Aorta (tissue), 5 donors: ENCODE results near the gene PPARGC1A. TPM values are rescaled to one million over a fixed set of nuclear protein-coding genes. Genes with fewer than 3 reads are reported as not detected.
A peak's percentile ranks its signal among the peaks of the same experiment; 100 is the strongest.

Source experiments
- ATAC-seq: fragments of 200-7000 bp; cut with Tn5 transposase; one replicate; pipeline ENCODE4 v1.9.1; 2022; ENCODE audit warnings: moderate library complexity; ENCODE audit not compliant: low FRiP score
- DNase-seq, 2 donors: peaks; one replicate each; pipeline ENCODE4 v3.0.0-alpha.2; 2020
- H3K27ac ChIP-seq, 2 donors: one replicate each; pipeline ENCODE4 v1.5.1; 2013; ENCODE audit warnings: low read length in 2 of 2, mild to moderate bottlenecking in 2 of 2, moderate library complexity in 2 of 2, control low read depth in 1 of 2, inconsistent platforms in 1 of 2, low read depth in 1 of 2
- H3K27me3 ChIP-seq, 2 donors: one replicate each; pipeline ENCODE4 v1.6.1; 2013; ENCODE audit warnings: control low read depth in 1 of 2, low read length in 1 of 2, mild to moderate bottlenecking in 1 of 2, moderate library complexity in 1 of 2; ENCODE audit not compliant: insufficient read depth in 2 of 2, control insufficient read depth in 1 of 2
- H3K36me3 ChIP-seq, 2 donors: one replicate each; pipeline ENCODE4 v1.6.1; 2013; ENCODE audit warnings: control low read depth in 1 of 2, low read length in 1 of 2, mild to moderate bottlenecking in 1 of 2; ENCODE audit not compliant: insufficient read depth in 2 of 2, control insufficient read depth in 1 of 2
- H3K4me1 ChIP-seq, 2 donors: one replicate each; pipeline ENCODE4 v1.6.1; 2013; ENCODE audit warnings: low read length in 2 of 2, control low read depth in 1 of 2, mild to moderate bottlenecking in 1 of 2, moderate library complexity in 1 of 2; ENCODE audit not compliant: insufficient read depth in 2 of 2, control insufficient read depth in 1 of 2
- H3K4me3 ChIP-seq, 2 donors: one replicate each; pipeline ENCODE4 v1.5.1; 2013; ENCODE audit warnings: low read length in 2 of 2, control low read depth in 1 of 2, mild to moderate bottlenecking in 1 of 2
- H3K9me3 ChIP-seq: one replicate; pipeline ENCODE4 v1.6.1; 2013; ENCODE audit warnings: mild to moderate bottlenecking, low read length; ENCODE audit not compliant: control insufficient read depth
- WGBS, 2 donors: extraction: QIAGEN DNeasy Blood & Tissue Kit; methylation state at CpG; one replicate each; pipeline ENCODE4 v1.1.7; 2013; 5-methylcytosine and 5-hydroxymethylcytosine counted together
- intact Hi-C, 2 donors: fragments of 100-400 bp; cut with DNase I; formaldehyde crosslinking; loops; one replicate each; pipeline versions ENCODE4 v1.14.2 to v1.15.0; 2022
- polyA plus RNA-seq, 2 donors: library from polyadenylated mRNA; stranded (reverse); fragments of 200-250 nt; gene quantifications; one replicate each; pipeline ENCODE4 v1.2.3, GENCODE V29; 2013
- total RNA-seq, 2 donors: library from RNA; stranded (reverse); fragmentation: NEBNext Ultra II Directional; extraction: Animal tissue kit (Norgen Biotek cat#: 25700); gene quantifications; one replicate each; pipeline ENCODE4 v1.2.1, GENCODE V29; 2021
- donor health status: healthy with polysubstance abuse.
- donor health status: Bipolar disorder and iron deficiency.
- donor health status: DM: no; HTN: no; CAD: no.
- donor health status: DM: no; HTN: no; CAD: no.
- donor health status: DM: yes; HTN: yes; CAD: no.

PPARGC1A gene
- total and polyA plus RNA-seq, 4 donors = 0.67 to 3.8 (median 1.9) TPM

DNA sequence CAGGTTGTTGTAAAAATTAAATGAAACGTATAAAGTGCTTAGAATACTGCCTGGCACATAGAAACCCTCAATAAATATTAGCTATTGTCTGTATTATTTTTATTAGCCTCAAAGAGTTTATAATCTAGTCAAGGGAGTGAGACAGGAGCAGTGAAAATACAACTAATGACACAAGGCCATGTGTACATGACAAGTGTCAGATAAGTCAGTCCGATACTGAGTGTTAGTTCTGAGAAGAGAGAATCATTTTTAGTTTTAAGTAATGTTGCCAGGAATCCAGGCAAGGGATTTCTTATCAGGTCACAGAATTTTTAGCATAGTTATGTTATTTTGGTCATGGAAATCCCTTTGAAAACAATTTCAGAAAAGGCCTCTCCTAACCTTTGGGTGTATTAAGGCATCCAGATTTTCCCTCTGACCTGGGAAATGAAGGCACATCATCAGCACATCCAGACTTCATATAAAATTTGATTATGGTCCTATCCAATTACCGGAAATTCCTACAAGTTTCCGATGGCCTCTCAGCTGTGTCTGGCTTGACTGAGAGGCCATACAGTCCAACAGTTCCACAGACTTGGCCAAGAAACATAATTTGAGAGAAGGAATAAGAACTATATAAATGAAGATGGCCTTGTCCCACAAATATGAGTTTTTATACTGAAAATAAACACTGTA is 35.7 kb downstream of the PPARGC1A start:
- Histone ChIP-seq H3K9me3 (no peaks in the 10 kb centered on the region), H3K4me1 (no peaks in the 10 kb centered on the region), H3K27ac (no peak overlapping the region), H3K27me3 (no peaks in the 10 kb centered on the region), H3K36me3 (no peaks in the 10 kb centered on the region), H3K4me3 (peak overlapping the region in 1 of 2 donors; percentile 26)
- intact Hi-C loops = no loop called here
- 22 to 24% methylated on average over 4 of the region's 4 CpGs for WGBS, 2 donors
- DNase-seq (no peak), ATAC-seq (no peak)

DNA sequence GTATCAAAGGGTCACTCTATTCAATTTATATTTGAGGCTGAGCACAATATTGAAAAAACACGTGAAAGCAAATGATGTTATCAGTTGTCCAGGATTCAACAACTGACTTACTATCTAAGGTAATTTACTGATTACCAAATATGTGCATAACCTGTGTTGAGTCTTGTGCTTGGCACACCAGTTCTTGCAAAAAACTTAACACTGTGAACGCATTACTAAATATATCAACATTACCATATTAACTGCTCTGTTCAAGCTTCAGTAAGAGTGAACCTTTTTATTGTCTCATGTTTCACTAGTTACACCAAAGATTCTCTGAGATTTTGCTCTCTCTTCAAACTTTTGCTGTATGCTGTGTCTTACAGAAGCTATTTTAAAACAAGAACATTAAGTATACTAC is 38.4 kb downstream of the PPARGC1A start:
- DNase-seq = no peak
- Histone ChIP-seq H3K27me3 (no peaks in the 10 kb centered on the region), H3K9me3 (no peaks in the 10 kb centered on the region), H3K27ac (no peak overlapping the region), H3K4me3 (no peak overlapping the region), H3K36me3 (no peaks in the 10 kb centered on the region), H3K4me1 (no peaks in the 10 kb centered on the region)
- intact Hi-C loops = no loop called here
- ATAC-seq = no peak
- WGBS, 2 donors = 84 to 85% methylated on average over 2 of the region's 2 CpGs

DNA sequence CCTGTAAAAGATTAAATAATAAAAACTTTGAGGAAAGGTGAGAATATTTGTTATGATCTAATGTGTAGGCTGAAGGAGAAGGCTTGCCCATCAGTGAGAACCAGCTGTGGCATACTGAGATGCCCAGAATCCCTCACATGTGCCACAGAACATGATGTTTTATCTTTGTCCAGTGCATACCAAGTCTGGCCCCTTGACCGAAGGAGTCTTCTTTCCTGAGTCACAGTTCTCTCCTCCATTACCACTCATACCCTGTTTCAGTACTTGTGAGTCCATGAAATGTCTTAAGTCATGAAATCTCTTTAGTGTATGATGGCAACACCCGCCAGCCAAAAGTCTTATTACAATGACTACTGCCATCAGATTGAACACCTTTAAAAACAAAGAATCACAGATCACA is 42.7 kb downstream of the PPARGC1A start:
- Histone ChIP-seq H3K9me3 (no peaks in the 10 kb centered on the region), H3K27me3 (no peaks in the 10 kb centered on the region), H3K4me3 (no peak overlapping the region), H3K27ac (no peak overlapping the region), H3K4me1 (no peaks in the 10 kb centered on the region), H3K36me3 (no peaks in the 10 kb centered on the region)
- intact Hi-C loops = no loop called here
- WGBS, 2 donors = 95 to 96% methylated on average over 2 of the region's 2 CpGs
- ATAC-seq (no peak), DNase-seq (no peak)

DNA sequence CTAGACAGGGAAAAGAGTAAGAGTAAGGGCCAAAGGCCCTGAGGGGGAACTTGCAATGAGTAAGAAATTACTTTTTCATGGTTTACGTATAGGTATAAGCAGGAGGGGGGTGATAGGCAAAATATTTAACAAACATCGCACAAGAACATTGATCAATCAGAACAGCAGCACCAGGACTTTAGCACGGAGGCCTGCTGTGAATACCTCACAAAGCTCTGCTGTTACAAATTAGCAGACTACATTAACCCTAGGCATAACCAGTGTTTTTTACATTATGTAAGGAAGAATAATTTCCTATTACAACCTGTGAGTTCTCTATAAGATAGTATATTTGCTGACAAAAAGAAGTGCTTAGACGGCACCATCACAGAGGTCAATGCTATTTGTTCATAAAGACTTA is 44.9 kb downstream of the PPARGC1A start:
- ATAC-seq (no peak), DNase-seq (no peak)
- no peaks in the 10 kb centered on the region for H3K9me3 ChIP-seq
- H3K36me3 ChIP-seq = no peaks in the 10 kb centered on the region
- intact Hi-C loops = no loop called here
- no peak overlapping the region for H3K4me3 ChIP-seq
- 78 to 94% methylated on average over 4 of the region's 4 CpGs for WGBS, 2 donors
- H3K27ac ChIP-seq = no peak overlapping the region
- no peaks in the 10 kb centered on the region for H3K4me1 ChIP-seq
- no peaks in the 10 kb centered on the region for H3K27me3 ChIP-seq

DNA sequence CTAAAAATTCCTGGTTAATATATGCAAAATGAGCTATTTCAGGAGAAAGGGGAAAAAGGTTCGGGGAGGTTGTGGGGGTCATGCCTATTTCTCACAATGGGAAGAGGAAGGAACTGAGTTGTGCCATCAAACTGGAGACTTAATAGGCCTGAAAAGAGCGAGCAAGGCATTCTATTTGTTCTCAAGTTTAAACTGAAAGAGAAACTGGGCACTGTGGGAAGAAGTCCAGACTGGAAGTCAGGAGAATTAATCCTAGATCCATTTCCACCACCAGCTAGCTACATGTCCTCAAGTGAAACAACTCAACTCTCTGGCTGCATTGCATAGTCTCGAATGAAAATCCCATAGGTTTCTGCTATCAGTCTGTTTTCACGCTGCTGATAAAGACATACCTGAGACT is 50.6 kb downstream of the PPARGC1A start:
- intact Hi-C loops = no loop called here

DNA sequence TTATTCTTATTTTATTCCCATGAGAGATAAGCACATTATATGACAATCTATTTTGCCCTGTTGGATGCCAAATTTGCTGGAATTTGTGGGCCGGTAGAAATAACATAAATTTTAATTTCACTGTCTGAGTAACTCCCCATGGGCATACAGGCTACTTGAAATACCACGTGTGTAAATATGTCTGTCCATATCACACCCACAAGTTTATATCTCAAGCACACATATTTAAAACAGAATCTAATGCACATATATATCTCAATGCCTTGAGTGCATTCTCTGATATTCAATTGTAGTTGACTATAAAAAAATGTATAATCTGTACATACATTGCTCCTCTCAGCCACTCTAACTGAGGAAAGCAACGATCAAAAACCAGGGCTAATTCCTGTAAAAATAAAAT is 51.2 kb downstream of the PPARGC1A start:
- DNase-seq (no peak), ATAC-seq (no peak)
- Histone ChIP-seq H3K27me3 (no peaks in the 10 kb centered on the region), H3K4me1 (no peaks in the 10 kb centered on the region), H3K4me3 (no peak overlapping the region), H3K9me3 (no peaks in the 10 kb centered on the region), H3K36me3 (no peaks in the 10 kb centered on the region), H3K27ac (no peak overlapping the region)
- WGBS, 2 donors = 23 to 36% methylated on average over 3 of the region's 3 CpGs
- intact Hi-C loops = no loop called here

More for the DNA sequence above, 50.6 kb downstream of the PPARGC1A start:
- Histone ChIP-seq H3K27ac (no peak overlapping the region), H3K4me1 (no peaks in the 10 kb centered on the region), H3K36me3 (no peaks in the 10 kb centered on the region), H3K27me3 (no peaks in the 10 kb centered on the region), H3K9me3 (no peaks in the 10 kb centered on the region), H3K4me3 (no peak overlapping the region)
- 80 to 86% methylated on average over 4 of the region's 4 CpGs for WGBS, 2 donors
- no peak for DNase-seq
- no peak for ATAC-seq

DNA sequence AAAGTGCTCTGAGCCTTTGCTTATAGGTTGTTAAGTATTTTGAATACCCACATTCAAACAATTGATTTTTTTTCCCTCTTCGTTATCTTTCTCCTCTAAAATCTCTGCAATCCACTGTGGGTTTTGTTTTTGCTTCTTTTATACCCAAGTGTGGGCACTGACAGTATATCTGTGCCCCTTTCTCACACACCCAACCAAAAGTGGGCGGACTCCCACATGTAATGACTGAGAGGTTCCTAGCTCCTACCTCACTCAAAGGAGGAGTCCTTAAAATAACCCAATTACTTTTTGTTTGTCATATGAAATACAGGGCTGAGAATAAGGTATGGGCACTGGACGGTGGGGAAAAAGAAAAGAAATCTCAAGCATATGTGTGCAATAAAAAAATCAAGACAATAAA is 51.7 kb downstream of the PPARGC1A start:
- no peaks in the 10 kb centered on the region for H3K27me3 ChIP-seq
- WGBS, 2 donors = 78 to 87% methylated on average over 3 of the region's 3 CpGs
- no peak overlapping the region for H3K4me3 ChIP-seq
- H3K27ac ChIP-seq = no peak overlapping the region
- no peaks in the 10 kb centered on the region for H3K36me3 ChIP-seq
- no peaks in the 10 kb centered on the region for H3K4me1 ChIP-seq
- no peaks in the 10 kb centered on the region for H3K9me3 ChIP-seq
- intact Hi-C loops = no loop called here
- no peak for DNase-seq
- no peak for ATAC-seq

DNA sequence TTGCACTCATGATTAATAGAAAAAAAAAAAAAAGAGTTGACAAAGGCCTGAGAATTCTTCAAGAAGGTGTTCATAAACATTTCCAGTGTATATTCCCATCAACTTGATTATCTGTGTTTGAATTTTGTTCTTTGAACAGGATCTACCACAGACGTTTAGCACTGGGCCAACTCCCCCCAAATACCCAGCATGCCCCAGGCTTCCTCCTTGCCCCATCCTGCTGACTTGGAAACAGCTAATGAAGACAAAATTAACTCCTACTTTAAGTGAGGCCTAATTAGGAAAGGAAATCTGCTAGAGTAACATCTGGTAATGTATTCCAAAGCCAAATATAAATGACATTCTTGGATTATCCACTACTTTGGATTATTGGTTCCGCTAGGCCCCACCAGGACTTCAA is 52.5 kb downstream of the PPARGC1A start:
- H3K9me3 ChIP-seq = no peaks in the 10 kb centered on the region
- 70 to 72% methylated on average over 2 of the region's 2 CpGs for WGBS, 2 donors

DNA sequence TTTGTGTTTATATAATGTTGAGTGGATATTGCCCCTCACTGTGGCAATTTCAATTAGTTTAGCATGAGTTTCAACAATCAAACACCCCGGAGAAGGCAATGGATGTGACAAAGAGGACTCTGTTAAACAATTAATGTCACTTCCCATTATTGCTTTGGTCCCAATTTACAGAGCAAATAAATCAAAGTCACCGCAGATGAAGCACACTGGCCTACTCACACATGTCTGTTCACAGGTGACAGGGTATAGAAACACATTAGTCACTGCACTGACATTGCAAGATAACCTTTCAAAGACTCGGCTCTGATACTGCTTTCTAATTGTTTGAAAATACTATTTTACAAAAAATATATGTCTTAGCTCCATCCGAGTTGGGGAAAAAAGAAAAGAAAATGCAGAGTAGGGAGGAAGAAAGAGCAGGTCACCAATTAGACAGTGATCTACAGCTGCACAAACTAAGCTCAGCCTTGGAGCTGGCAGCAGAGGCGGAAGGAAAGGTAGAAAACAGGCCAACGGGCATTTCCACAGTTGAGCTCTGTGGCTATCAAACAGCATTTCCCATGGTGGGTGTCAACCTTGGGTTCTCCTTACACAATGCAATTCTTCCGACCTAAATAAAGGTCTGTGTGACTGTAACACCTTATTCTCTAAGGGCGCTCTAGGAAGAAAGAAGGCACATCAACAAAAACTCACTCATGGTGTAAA is 53.9 kb downstream of the PPARGC1A start:
- Histone ChIP-seq H3K9me3 (no peaks in the 10 kb centered on the region), H3K27me3 (no peaks in the 10 kb centered on the region), H3K36me3 (no peaks in the 10 kb centered on the region), H3K4me1 (no peaks in the 10 kb centered on the region), H3K27ac (no peak overlapping the region), H3K4me3 (no peak overlapping the region)
- WGBS, 2 donors = 65 to 69% methylated on average over 8 of the region's 8 CpGs
- ATAC-seq (no peak), DNase-seq (no peak)
- intact Hi-C loops = no loop called here

More for the DNA sequence above, 52.5 kb downstream of the PPARGC1A start:
- intact Hi-C loops = no loop called here
- Histone ChIP-seq H3K4me3 (no peak overlapping the region), H3K4me1 (no peaks in the 10 kb centered on the region), H3K27ac (no peak overlapping the region), H3K27me3 (no peaks in the 10 kb centered on the region), H3K36me3 (no peaks in the 10 kb centered on the region)
- DNase-seq = no peak
- no peak for ATAC-seq
